Ishikawa (cell line): ENCODE results near the gene ADAMTS12.

Experiments
- CEBPB ChIP-seq: IDR thresholded peaks from 2 replicates; pipeline ENCODE4 v1.6.1; 2012
- CREB1 ChIP-seq: IDR thresholded peaks from 2 replicates; pipeline ENCODE4 v1.6.1; 2012; ENCODE audit warnings: low read depth
- EGR1 ChIP-seq: IDR thresholded peaks from 2 replicates; pipeline ENCODE4 v1.6.1; 2012
- EP300 ChIP-seq: IDR thresholded peaks from 2 replicates; pipeline ENCODE4 v1.6.1; 2012; ENCODE audit warnings: borderline replicate concordance
- FOXM1 ChIP-seq: IDR thresholded peaks from 2 replicates; pipeline ENCODE4 v1.6.1; 2012; ENCODE audit warnings: low read depth, borderline replicate concordance
- NFIC ChIP-seq: IDR thresholded peaks from 2 replicates; pipeline ENCODE4 v1.6.1; 2012
- RAD21 ChIP-seq: IDR thresholded peaks from 2 replicates; pipeline ENCODE4 v1.6.1; 2012; ENCODE audit warnings: low read depth
- TAF1 ChIP-seq: IDR thresholded peaks from 2 replicates; pipeline ENCODE4 v1.6.1; 2012; ENCODE audit warnings: low read depth, mild to moderate bottlenecking
- TCF12 ChIP-seq: IDR thresholded peaks from 2 replicates; pipeline ENCODE4 v1.6.1; 2012; ENCODE audit warnings: low read depth
- TEAD4 ChIP-seq: IDR thresholded peaks from 2 replicates; pipeline ENCODE4 v1.6.1; 2012
- YY1 ChIP-seq: IDR thresholded peaks from 2 replicates; pipeline ENCODE4 v1.6.1; 2012; ENCODE audit warnings: low read depth
- ZBTB7A ChIP-seq: IDR thresholded peaks from 2 replicates; pipeline ENCODE4 v1.6.1; 2012; ENCODE audit warnings: low read depth
- TF ChIP-seq, protein P1 (sequence below): IDR thresholded peaks from 2 replicates; pipeline ENCODE4 v1.6.1; 2012
- TF ChIP-seq, protein P2 (sequence below): IDR thresholded peaks from 2 replicates; pipeline ENCODE4 v1.6.1; 2012
- TF ChIP-seq, protein P3 (sequence below): IDR thresholded peaks from 2 replicates; pipeline ENCODE4 v1.6.1; 2012; ENCODE audit warnings: low read depth, mild to moderate bottlenecking

Gene ADAMTS12

DNA sequence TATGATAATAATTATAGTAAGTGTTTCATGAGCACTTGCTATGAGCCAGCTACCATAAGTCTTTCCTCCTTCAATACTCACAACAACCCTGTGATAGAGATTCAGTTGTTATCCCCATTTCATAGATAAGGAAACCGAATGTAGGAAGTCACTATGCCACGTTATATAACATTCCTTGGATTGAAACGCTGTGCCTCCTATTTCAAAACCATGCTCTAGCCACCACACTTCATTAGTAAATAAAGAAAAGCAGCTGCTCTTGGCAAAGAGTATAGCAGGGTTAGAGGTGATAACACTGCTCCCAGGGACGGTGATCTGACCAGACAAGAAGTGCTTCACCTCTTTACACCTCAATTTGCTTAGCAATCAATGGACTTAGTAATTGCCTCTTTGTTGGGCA lies 5.5 kb downstream of the ADAMTS12 start:
- TF ChIP-seq, protein P1, sequence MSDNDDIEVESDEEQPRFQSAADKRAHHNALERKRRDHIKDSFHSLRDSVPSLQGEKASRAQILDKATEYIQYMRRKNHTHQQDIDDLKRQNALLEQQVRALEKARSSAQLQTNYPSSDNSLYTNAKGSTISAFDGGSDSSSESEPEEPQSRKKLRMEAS: no peak
- TF ChIP-seq EGR1: no peak
- TF ChIP-seq RAD21: no peak
- no peak for TF ChIP-seq CEBPB
- no peak for TF ChIP-seq TCF12
- no peak for TF ChIP-seq YY1
- TF ChIP-seq NFIC: no peak
- no peak for TF ChIP-seq FOXM1
- no peak for TF ChIP-seq TAF1
- no peak for TF ChIP-seq CREB1
- TF ChIP-seq TEAD4: no peak
- TF ChIP-seq ZBTB7A: no peak
- TF ChIP-seq, protein P2, sequence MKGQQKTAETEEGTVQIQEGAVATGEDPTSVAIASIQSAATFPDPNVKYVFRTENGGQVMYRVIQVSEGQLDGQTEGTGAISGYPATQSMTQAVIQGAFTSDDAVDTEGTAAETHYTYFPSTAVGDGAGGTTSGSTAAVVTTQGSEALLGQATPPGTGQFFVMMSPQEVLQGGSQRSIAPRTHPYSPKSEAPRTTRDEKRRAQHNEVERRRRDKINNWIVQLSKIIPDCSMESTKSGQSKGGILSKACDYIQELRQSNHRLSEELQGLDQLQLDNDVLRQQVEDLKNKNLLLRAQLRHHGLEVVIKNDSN: no peak
- TF ChIP-seq EP300: no peak
- TF ChIP-seq, protein P3, sequence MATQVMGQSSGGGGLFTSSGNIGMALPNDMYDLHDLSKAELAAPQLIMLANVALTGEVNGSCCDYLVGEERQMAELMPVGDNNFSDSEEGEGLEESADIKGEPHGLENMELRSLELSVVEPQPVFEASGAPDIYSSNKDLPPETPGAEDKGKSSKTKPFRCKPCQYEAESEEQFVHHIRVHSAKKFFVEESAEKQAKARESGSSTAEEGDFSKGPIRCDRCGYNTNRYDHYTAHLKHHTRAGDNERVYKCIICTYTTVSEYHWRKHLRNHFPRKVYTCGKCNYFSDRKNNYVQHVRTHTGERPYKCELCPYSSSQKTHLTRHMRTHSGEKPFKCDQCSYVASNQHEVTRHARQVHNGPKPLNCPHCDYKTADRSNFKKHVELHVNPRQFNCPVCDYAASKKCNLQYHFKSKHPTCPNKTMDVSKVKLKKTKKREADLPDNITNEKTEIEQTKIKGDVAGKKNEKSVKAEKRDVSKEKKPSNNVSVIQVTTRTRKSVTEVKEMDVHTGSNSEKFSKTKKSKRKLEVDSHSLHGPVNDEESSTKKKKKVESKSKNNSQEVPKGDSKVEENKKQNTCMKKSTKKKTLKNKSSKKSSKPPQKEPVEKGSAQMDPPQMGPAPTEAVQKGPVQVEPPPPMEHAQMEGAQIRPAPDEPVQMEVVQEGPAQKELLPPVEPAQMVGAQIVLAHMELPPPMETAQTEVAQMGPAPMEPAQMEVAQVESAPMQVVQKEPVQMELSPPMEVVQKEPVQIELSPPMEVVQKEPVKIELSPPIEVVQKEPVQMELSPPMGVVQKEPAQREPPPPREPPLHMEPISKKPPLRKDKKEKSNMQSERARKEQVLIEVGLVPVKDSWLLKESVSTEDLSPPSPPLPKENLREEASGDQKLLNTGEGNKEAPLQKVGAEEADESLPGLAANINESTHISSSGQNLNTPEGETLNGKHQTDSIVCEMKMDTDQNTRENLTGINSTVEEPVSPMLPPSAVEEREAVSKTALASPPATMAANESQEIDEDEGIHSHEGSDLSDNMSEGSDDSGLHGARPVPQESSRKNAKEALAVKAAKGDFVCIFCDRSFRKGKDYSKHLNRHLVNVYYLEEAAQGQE: no peak

DNA sequence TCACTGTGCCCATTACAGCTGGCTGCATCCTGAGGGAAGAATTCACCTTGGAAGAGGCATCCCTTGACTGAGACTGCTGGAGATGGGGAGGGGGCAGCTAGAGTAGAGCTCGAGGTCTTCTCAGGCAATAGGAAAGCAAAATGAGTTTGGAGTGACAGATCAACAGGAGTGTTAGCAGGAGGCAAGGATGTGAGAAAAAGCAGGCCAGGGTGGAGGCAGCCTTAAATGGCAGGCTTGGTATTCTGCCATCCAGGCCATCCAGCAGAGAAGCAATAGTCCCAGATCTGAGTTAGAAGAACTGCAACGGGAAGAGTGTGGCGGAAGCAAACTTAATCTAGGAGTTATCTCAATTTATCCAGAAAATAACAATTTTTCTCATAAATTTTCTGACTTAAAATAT lies 6.1 kb downstream of the ADAMTS12 start:
- TF ChIP-seq EP300: no peak
- TF ChIP-seq NFIC: no peak
- no peak for TF ChIP-seq CREB1
- no peak for TF ChIP-seq YY1
- TF ChIP-seq CEBPB: no peak
- TF ChIP-seq TCF12: no peak
- TF ChIP-seq ZBTB7A: no peak
- no peak for TF ChIP-seq EGR1
- TF ChIP-seq TEAD4: no peak
- no peak for TF ChIP-seq RAD21
- TF ChIP-seq, protein P1: no peak
- TF ChIP-seq TAF1: no peak
- TF ChIP-seq, protein P3: no peak
- TF ChIP-seq, protein P2: no peak
- TF ChIP-seq FOXM1: no peak

DNA sequence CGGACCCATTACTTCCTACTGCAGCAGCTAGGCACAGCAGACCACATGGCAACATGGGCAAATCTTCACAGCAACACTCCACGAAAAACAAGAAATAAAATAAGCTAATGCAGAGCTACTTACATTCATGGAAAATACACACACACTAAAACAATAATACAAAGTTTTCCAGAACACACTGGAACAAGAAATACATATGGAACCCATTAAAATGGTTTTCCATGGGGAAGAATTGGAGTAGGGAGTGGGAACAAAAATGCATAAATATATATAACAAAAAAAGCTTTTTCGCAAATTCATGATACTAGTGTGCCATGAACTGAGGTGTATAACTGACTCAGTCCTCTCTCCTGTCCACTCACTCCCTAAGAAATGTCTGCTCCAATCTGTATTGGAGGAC lies 8.3 kb downstream of the ADAMTS12 start:
- TF ChIP-seq, protein P3: no peak
- TF ChIP-seq, protein P2: no peak
- no peak for TF ChIP-seq EGR1
- no peak for TF ChIP-seq ZBTB7A
- no peak for TF ChIP-seq RAD21
- no peak for TF ChIP-seq TEAD4
- TF ChIP-seq EP300: no peak
- TF ChIP-seq, protein P1: no peak
- no peak for TF ChIP-seq YY1
- TF ChIP-seq CEBPB: no peak
- TF ChIP-seq FOXM1: no peak
- TF ChIP-seq TAF1: no peak
- TF ChIP-seq TCF12: no peak
- TF ChIP-seq CREB1: no peak
- no peak for TF ChIP-seq NFIC

DNA sequence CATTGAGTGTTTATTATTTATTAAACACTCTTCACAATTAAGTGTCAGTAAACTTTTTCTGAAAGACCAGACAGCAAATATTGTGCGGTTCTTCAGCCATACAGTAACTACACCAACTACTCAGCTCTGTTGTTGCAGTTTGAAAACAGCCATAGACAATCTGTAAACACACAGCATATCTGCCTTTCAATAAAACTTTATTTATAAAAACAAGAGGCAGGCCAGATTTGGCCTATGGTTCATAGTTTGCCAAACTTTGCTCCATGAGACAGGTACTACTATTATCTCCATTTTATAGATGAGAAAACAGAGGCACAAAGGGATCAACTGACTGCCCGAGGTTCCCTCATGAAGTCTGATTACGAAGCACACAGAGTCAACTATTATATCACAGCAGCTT lies 11.5 kb downstream of the ADAMTS12 start:
- no peak for TF ChIP-seq TCF12
- no peak for TF ChIP-seq TEAD4
- no peak for TF ChIP-seq EGR1
- TF ChIP-seq, protein P2: no peak
- TF ChIP-seq, protein P3: no peak
- TF ChIP-seq FOXM1: no peak
